ENCODE measurements around the gene CRY1.
"Not testable (repeated sequence)": the region's sequence is repeated elsewhere in the genome, so short reads cannot be mapped to it uniquely, and the experiment has no call there.

The CRY1 gene

GRCh38 chr12:107066691-107067090 lies 26.7 kb downstream of the CRY1 start:
- FAIRE-seq (no peak), DNase-seq (ENCODE audit: low spot score) (no peak)

- FAIRE-seq (no peak), DNase-seq (ENCODE audit: low spot score) (no peak)
Measured at GRCh38 chr12:107064687-107065086, 28.7 kb downstream of the CRY1 start.

GRCh38 chr12:107064243-107064642 lies 29.1 kb downstream of the CRY1 start:
- FAIRE-seq (no peak), DNase-seq (ENCODE audit: low spot score) (no peak)

GRCh38 chr12:107058190-107058589 lies 35.2 kb downstream of the CRY1 start:
- FAIRE-seq (no peak), DNase-seq (ENCODE audit: low spot score) (no peak)

- DNase-seq (ENCODE audit: low spot score) (peak; percentile 3), FAIRE-seq (no peak)
Measured at GRCh38 chr12:107057071-107057834, 36.1 kb downstream of the CRY1 start.

- no peak for DNase-seq (ENCODE audit: low spot score)
- no peak for FAIRE-seq
Measured at GRCh38 chr12:107053709-107054108, 39.6 kb downstream of the CRY1 start.

GRCh38 chr12:107045186-107045585 lies 48.2 kb downstream of the CRY1 start:
- FAIRE-seq (no peak), DNase-seq (ENCODE audit: low spot score) (no peak)

GRCh38 chr12:107042801-107043200 lies 50.5 kb downstream of the CRY1 start:
- DNase-seq (ENCODE audit: low spot score) (no peak), FAIRE-seq (no peak)

GRCh38 chr12:107035733-107036132 lies 57.6 kb downstream of the CRY1 start:
- no peak for DNase-seq (ENCODE audit: low spot score)
- FAIRE-seq, result no peak

- DNase-seq (ENCODE audit: low spot score) (no peak), FAIRE-seq (no peak)
Measured at GRCh38 chr12:107033758-107034739, 59.3 kb downstream of the CRY1 start.

GRCh38 chr12:107032266-107032665 lies 61.1 kb downstream of the CRY1 start:
- DNase-seq (ENCODE audit: low spot score), result no peak
- no peak for FAIRE-seq

- no peak for FAIRE-seq
- no peak for DNase-seq (ENCODE audit: low spot score)
Measured at GRCh38 chr12:107031061-107031460, 62.3 kb downstream of the CRY1 start.

- FAIRE-seq (no peak), DNase-seq (ENCODE audit: low spot score) (no peak)
Measured at GRCh38 chr12:107029081-107029480, 64.3 kb downstream of the CRY1 start.

GRCh38 chr12:107027636-107028053 lies 65.7 kb downstream of the CRY1 start:
- FAIRE-seq, result no peak
- peak; percentile 33 for DNase-seq (ENCODE audit: low spot score)

GRCh38 chr12:107026806-107027635 lies 66.3 kb downstream of the CRY1 start:
- FAIRE-seq (no peak), DNase-seq (ENCODE audit: low spot score) (no peak)

- not testable (repeated sequence) for DNase-seq (ENCODE audit: low spot score); FAIRE-seq
Measured at GRCh38 chr12:107026356-107026755, 67.0 kb downstream of the CRY1 start.

GRCh38 chr12:107025671-107026070 lies 67.7 kb downstream of the CRY1 start:
- no peak for DNase-seq (ENCODE audit: low spot score)
- FAIRE-seq, result no peak

GRCh38 chr12:107019546-107019945 lies 73.8 kb downstream of the CRY1 start:
- FAIRE-seq (no peak), DNase-seq (ENCODE audit: low spot score) (no peak)

- no peak for FAIRE-seq
- DNase-seq (ENCODE audit: low spot score), result no peak
Measured at GRCh38 chr12:107017042-107017441, 76.3 kb downstream of the CRY1 start.

GRCh38 chr12:107014055-107014454 lies 79.3 kb downstream of the CRY1 start:
- DNase-seq (ENCODE audit: low spot score), result peak; percentile 3

GRCh38 chr12:107012736-107013425 lies 80.5 kb downstream of the CRY1 start:
- DNase-seq (ENCODE audit: low spot score) (no peak), FAIRE-seq (no peak)

More at GRCh38 chr12:107014055-107014454, 79.3 kb downstream of the CRY1 start:
- no peak for FAIRE-seq

Data from urothelium cell line (cell line).